ENCODE results near the gene PTAFR. TPM values are rescaled to one million over a fixed set of nuclear protein-coding genes. Genes with fewer than 3 reads are reported as not detected.

PTAFR gene
- total RNA-seq, 4 donors from 2014 or later = 3.5 to 11.1 (median 5.9) TPM

DNA sequence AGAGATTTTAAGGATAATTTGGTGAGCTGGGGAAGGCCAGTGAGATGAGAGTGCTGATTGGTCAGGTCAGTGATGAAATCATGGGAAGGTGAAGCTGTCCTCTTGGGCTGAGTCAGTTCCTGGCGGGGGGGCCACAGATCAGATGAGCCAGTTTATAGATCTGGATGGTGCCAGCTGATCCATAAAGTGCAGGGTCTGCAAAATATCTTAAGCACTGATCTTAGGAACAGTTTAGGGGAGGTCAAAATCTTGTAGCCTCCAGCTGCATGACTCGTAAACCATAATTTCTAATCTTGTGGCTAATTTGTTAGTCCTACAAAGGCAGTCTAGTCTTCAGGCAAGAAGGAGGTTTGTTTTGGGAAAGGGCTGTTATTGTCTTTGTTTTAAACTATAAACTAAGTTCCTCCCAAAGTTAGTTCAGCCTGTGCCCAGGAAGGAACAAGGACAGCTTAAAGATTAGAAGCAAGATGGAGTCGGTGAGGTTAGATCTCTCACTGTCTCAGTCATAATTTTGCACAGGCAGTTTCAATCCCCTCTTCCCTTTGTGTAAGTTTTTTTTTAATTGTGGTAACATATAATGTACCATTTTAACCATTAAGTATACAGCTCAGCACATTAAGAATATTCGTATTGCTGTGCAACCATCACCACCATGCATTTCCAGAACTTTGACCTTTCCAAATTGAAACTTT lies 39.4 kb downstream of the PTAFR start:
- H3K27me3 ChIP-seq = no peaks in the 10 kb centered on the region
- WGBS, 2 donors = 56 to 66% methylated on average over 4 of the region's 4 CpGs
- no peak for DNase-seq (ENCODE audit: low spot score in 2 of 2)
- no peaks in the 10 kb centered on the region for H3K36me3 ChIP-seq
- no peaks in the 10 kb centered on the region for H3K9me3 ChIP-seq
- no peak overlapping the region for H3K4me3 ChIP-seq
- H3K27ac ChIP-seq = no peak overlapping the region
- no peaks in the 10 kb centered on the region for H3K4me1 ChIP-seq
- TF ChIP-seq, protein P1, sequence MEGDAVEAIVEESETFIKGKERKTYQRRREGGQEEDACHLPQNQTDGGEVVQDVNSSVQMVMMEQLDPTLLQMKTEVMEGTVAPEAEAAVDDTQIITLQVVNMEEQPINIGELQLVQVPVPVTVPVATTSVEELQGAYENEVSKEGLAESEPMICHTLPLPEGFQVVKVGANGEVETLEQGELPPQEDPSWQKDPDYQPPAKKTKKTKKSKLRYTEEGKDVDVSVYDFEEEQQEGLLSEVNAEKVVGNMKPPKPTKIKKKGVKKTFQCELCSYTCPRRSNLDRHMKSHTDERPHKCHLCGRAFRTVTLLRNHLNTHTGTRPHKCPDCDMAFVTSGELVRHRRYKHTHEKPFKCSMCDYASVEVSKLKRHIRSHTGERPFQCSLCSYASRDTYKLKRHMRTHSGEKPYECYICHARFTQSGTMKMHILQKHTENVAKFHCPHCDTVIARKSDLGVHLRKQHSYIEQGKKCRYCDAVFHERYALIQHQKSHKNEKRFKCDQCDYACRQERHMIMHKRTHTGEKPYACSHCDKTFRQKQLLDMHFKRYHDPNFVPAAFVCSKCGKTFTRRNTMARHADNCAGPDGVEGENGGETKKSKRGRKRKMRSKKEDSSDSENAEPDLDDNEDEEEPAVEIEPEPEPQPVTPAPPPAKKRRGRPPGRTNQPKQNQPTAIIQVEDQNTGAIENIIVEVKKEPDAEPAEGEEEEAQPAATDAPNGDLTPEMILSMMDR (IDR thresholded peaks at IDR 0.05) = no peak
- TF ChIP-seq EP300 (IDR thresholded peaks at IDR 0.05) (no peak), POLR2A (IDR thresholded peaks at IDR 0.05) (no peak)

DNA sequence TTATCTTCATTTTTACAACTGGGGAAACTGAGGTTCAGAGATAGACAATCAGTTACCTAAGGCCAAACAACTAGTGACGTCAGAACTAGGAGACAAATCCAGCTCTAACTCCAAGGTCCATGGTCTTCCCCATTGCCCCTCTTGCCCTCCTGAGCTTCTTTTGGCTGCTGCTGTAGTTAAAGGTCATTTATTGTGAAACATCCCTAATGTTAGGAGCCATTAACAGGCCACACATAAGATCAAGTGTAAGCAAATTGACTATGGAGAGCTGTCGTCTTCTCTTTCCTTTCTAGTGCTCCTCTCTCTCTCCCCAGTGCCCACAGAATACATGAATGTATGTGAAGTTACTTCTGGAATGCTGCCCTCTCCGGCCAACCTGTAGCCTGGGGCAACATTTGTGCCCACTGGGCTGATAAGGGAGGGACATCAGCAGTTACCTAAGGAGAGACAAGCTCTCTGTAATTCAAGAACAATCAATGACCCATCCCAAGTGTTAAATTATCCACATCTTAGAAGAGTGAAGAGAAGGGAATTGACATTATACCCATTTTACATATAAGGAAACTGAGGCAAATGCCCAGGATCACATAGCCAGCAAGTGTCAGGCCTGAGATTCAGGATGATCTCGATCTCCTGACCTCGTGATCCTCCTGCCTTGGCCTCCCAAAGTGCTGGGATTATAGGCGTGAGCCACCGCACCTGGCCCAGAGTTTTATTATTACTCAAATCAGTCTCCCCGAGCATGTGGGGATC lies 40.1 kb downstream of the PTAFR start:
- no peak for TF ChIP-seq EP300 (IDR thresholded peaks at IDR 0.05)
- TF ChIP-seq POLR2A (IDR thresholded peaks at IDR 0.05) = no peak
- TF ChIP-seq, protein P1 (IDR thresholded peaks at IDR 0.05) = no peak
- Histone ChIP-seq H3K27ac (no peak overlapping the region), H3K4me1 (no peaks in the 10 kb centered on the region), H3K27me3 (no peaks in the 10 kb centered on the region), H3K4me3 (no peak overlapping the region), H3K36me3 (no peaks in the 10 kb centered on the region), H3K9me3 (no peaks in the 10 kb centered on the region)
- no peak for DNase-seq (ENCODE audit: low spot score in 2 of 2)
- 76 to 78% methylated on average over 8 of the region's 8 CpGs for WGBS, 2 donors

DNA sequence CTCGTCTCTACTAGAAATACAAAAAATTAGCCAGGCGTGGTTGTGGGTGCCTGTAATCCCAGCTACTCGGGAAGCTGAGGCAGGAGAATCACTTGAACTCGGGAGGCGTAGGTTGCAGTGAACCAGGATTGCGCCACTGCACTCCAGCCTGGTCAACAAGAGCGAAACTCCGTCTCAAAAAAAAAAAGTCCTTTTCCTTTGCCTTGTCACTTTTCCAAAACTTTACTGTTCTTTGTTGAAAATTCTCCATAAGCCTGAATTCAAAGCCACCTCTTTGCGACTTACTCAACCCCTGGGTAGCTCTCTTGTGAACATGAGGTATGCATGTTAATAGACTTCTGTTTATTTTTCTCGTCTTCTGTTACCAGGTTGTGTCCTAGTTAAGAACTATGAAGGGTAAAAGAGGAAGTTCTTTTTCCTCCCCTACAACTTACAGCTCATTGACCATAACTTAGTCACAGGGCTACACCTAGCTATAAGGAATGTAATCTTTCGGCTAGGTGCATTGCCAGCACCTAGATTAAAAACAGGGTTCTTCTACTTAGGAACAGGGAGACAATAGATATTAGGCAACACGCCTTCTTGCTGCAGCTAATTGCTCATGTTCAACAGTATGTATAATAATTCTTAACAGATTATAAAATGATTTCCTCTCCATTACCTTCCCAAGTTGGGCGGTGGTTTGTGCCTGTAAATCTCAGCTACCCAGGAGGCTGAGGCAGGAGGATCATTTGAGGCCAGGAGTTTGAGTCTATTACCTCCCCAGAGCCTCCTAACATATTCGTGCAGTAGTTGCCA lies 40.9 kb downstream of the PTAFR start:
- Histone ChIP-seq H3K9me3 (no peaks in the 10 kb centered on the region), H3K27ac (no peak overlapping the region), H3K27me3 (no peaks in the 10 kb centered on the region), H3K4me3 (no peak overlapping the region), H3K36me3 (no peaks in the 10 kb centered on the region), H3K4me1 (no peaks in the 10 kb centered on the region)
- no peak for DNase-seq (ENCODE audit: low spot score in 2 of 2)
- TF ChIP-seq EP300 (IDR thresholded peaks at IDR 0.05) = no peak
- no peak for TF ChIP-seq POLR2A (IDR thresholded peaks at IDR 0.05)
- TF ChIP-seq, protein P1 (IDR thresholded peaks at IDR 0.05) = no peak
- WGBS, 2 donors = 79 to 83% methylated on average over 14 of the region's 14 CpGs

DNA sequence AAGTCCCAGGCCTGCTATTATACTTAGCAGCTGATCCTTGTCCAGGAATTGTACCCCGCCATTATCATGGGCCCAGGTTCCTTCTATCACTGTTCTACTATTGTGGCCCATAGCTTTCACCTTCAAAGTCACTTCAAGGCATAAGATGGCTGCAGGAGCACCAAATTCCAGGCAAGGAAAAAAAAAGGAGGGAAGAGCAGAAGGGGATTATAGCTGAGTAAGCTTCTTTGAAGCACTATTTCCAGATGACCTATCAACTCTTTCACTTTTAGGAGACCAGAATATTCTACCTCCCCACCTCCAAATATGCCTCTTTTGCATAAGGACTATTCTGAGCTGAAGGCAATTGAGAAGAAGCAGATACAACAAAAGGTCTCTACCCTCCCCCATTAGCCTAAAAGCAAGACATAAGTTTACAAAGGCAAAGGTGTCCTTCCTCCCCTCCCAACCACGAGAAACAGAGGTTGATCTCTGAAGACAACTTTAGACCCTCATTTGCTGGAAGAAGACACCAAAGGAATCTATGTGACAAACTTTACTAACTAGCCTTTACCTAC lies 41.8 kb downstream of the PTAFR start:
- DNase-seq (ENCODE audit: low spot score in 2 of 2) = no peak
- TF ChIP-seq EP300 (IDR thresholded peaks at IDR 0.05) (no peak), POLR2A (IDR thresholded peaks at IDR 0.05) (no peak)
- TF ChIP-seq, protein P1 (IDR thresholded peaks at IDR 0.05) = no peak
- 82 to 86% methylated on average over 2 of the region's 2 CpGs for WGBS, 2 donors
- Histone ChIP-seq H3K9me3 (no peaks in the 10 kb centered on the region), H3K4me1 (no peaks in the 10 kb centered on the region), H3K4me3 (no peak overlapping the region), H3K27me3 (peaks cover 0 to 5% of the 10 kb centered on the region in 2 donors), H3K36me3 (no peaks in the 10 kb centered on the region), H3K27ac (no peak overlapping the region)

Measured in tibial nerve (tissue), 4 donors.